Transverse colon (tissue), 4 donors: ENCODE data around the gene COL4A1.

Experiments used
- POLR2A ChIP-seq: fragments of 450-650 bp; IDR thresholded peaks from one replicate; pipeline ENCODE4 v1.6.1; 2016; ENCODE audit warnings: antibody characterized with exemption, mild to moderate bottlenecking, moderate library complexity
- POLR2AphosphoS5 ChIP-seq, 3 donors: sonication (generic); formaldehyde crosslinking; IDR thresholded peaks; one replicate each; pipeline ENCODE4 v1.6.1; 2016; ENCODE audit warnings: antibody characterized with exemption in 3 of 3
- TF ChIP-seq, protein P1 (sequence below), 5 experiments: fragments of 200-600 bp in 3 of 5; fragments of 450-650 bp in 2 of 5; sonication (generic) in 3 of 5; IDR thresholded peaks; 1 replicate in 2 of 5; 2 replicates in 3 of 5; pipeline ENCODE4 v1.5.1; 2016 to 2017; ENCODE audit warnings: antibody characterized with exemption in 5 of 5, inconsistent platforms in 3 of 5, mild to moderate bottlenecking in 2 of 5, moderate library complexity in 1 of 5

- TF ChIP-seq, protein P1, sequence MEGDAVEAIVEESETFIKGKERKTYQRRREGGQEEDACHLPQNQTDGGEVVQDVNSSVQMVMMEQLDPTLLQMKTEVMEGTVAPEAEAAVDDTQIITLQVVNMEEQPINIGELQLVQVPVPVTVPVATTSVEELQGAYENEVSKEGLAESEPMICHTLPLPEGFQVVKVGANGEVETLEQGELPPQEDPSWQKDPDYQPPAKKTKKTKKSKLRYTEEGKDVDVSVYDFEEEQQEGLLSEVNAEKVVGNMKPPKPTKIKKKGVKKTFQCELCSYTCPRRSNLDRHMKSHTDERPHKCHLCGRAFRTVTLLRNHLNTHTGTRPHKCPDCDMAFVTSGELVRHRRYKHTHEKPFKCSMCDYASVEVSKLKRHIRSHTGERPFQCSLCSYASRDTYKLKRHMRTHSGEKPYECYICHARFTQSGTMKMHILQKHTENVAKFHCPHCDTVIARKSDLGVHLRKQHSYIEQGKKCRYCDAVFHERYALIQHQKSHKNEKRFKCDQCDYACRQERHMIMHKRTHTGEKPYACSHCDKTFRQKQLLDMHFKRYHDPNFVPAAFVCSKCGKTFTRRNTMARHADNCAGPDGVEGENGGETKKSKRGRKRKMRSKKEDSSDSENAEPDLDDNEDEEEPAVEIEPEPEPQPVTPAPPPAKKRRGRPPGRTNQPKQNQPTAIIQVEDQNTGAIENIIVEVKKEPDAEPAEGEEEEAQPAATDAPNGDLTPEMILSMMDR (IDR thresholded peaks at IDR 0.05): no peak
- TF ChIP-seq POLR2A: no peak
- no peak for TF ChIP-seq POLR2AphosphoS5 (IDR thresholded peaks at IDR 0.05)
These were observed 186.7 kb downstream of the COL4A1 start for GRCh38 chr13:110119935-110120905.
